IMR-90 (cell line): ENCODE measurements around the gene MGST2. TPM values are rescaled to one million over a fixed set of nuclear protein-coding genes. Genes with fewer than 3 reads are reported as not detected.

Source experiments
- ATAC-seq: fragments of 200-7000 bp; cut with Tn5 transposase; 2 replicates; pipeline ENCODE4 v1.9.1; 2020; ENCODE audit warnings: low read depth, mild to moderate bottlenecking, moderate library complexity
- BruUV-seq: library from RNA; stranded (reverse); fragments of 400-500 nt; replicated peaks from 2 replicates; lab custom pipeline; 2021; lab: Mats Ljungman, UMichigan
- CTCF ChIA-PET: fragments of 300-600 bp; formaldehyde crosslinking; extraction: SDS; loops from one replicate; lab custom pipeline; 2021; ENCODE audit warnings: antibody characterized with exemption; lab: Yijun Ruan, JAX
- POLR2A ChIA-PET: fragments of 300-600 bp; sonication (Branson Sonifier 250); formaldehyde crosslinking; loops from one replicate; lab custom pipeline; 2022; ENCODE audit warnings: antibody characterized with exemption; ENCODE audit not compliant: unreplicated experiment; lab: Charles Lee
- DNase-seq: peaks from one replicate; pipeline ENCODE4 v3.0.0; 2013
- H2AFZ ChIP-seq: replicated peaks from 2 replicates; pipeline ENCODE3; 2013; ENCODE audit warnings: low read length, mild to moderate bottlenecking; ENCODE audit not compliant: poor library complexity
- H2AK5ac ChIP-seq: 2 replicates; pipeline ENCODE4 v1.6.1; 2013; ENCODE audit warnings: low read depth, low read length, inconsistent platforms
- H2AK9ac ChIP-seq: replicated peaks from 2 replicates; pipeline ENCODE3; 2013; ENCODE audit warnings: mild to moderate bottlenecking, low read depth, low read length, moderate library complexity; ENCODE audit not compliant: poor library complexity
- H2BK120ac ChIP-seq: 2 replicates; pipeline ENCODE4 v1.6.1; 2013; ENCODE audit warnings: low read depth, low read length, inconsistent platforms
- H2BK15ac ChIP-seq: 3 replicates; pipeline ENCODE4 v1.6.1; 2013; ENCODE audit warnings: low read depth, low read length, inconsistent platforms
- H2BK20ac ChIP-seq: 2 replicates; pipeline ENCODE4 v1.6.1; 2013; ENCODE audit warnings: low read depth, mild to moderate bottlenecking, inconsistent platforms, low read length, moderate library complexity
- H2BK5ac ChIP-seq: 2 replicates; pipeline ENCODE4 v1.6.1; 2013; ENCODE audit warnings: mild to moderate bottlenecking, low read depth, low read length, inconsistent platforms; ENCODE audit not compliant: poor library complexity, severe bottlenecking
- H3K14ac ChIP-seq: replicated peaks from 2 replicates; pipeline ENCODE4 v1.6.1; 2013; ENCODE audit warnings: low read depth, low read length, inconsistent platforms
- H3K18ac ChIP-seq: 2 replicates; pipeline ENCODE4 v1.6.1; 2013; ENCODE audit warnings: low read depth, low read length, control low read depth
- H3K23ac ChIP-seq: 2 replicates; pipeline ENCODE4 v1.6.1; 2013; ENCODE audit warnings: low read depth, low read length, inconsistent platforms
- H3K27ac ChIP-seq: 2 replicates; pipeline ENCODE4 v1.5.1; 2013; ENCODE audit warnings: mild to moderate bottlenecking, control low read depth, low read length; ENCODE audit not compliant: insufficient read depth
- H3K27me3 ChIP-seq: 2 replicates; pipeline ENCODE4 v1.6.1; 2013; ENCODE audit warnings: low read length; ENCODE audit not compliant: control insufficient read depth, insufficient read depth
- H3K36me3 ChIP-seq: 2 replicates; pipeline ENCODE4 v1.6.1; 2013; ENCODE audit warnings: low read length, mixed read lengths; ENCODE audit not compliant: control insufficient read depth, insufficient read depth
- H3K4ac ChIP-seq: 2 replicates; pipeline ENCODE4 v1.6.1; 2013; ENCODE audit warnings: low read depth, low read length, inconsistent platforms
- H3K4me1 ChIP-seq: 2 replicates; pipeline ENCODE4 v1.6.1; 2013; ENCODE audit warnings: low read length, mixed read lengths; ENCODE audit not compliant: control insufficient read depth, insufficient read depth
- H3K4me2 ChIP-seq: 2 replicates; pipeline ENCODE4 v1.6.1; 2013; ENCODE audit warnings: low read depth, mild to moderate bottlenecking, control low read depth, low read length, moderate library complexity
- H3K4me3 ChIP-seq: 2 replicates; pipeline ENCODE4 v1.5.1; 2013; ENCODE audit warnings: low read depth, mild to moderate bottlenecking, control low read depth, low read length, moderate library complexity; ENCODE audit not compliant: insufficient read depth
- H3K56ac ChIP-seq: 2 replicates; pipeline ENCODE4 v1.6.1; 2013; ENCODE audit warnings: low read length, inconsistent platforms; ENCODE audit not compliant: insufficient read depth; ENCODE audit errors: extremely low read depth
- H3K79me1 ChIP-seq, 2 experiments: 2 replicates each; pipeline ENCODE4 v1.6.1; 2013; ENCODE audit warnings: low read length in 2 of 2, inconsistent platforms in 1 of 2, low read depth in 1 of 2
- H3K9ac ChIP-seq: 2 replicates; pipeline ENCODE4 v1.6.1; 2013; ENCODE audit warnings: low read depth, low read length, control low read depth
- H3K9me1 ChIP-seq: 2 replicates; pipeline ENCODE4 v1.6.1; 2013; ENCODE audit warnings: low read length, inconsistent platforms; ENCODE audit not compliant: insufficient read depth
- H3K9me3 ChIP-seq: 2 replicates; pipeline ENCODE4 v1.6.1; 2013; ENCODE audit warnings: low read length; ENCODE audit not compliant: control insufficient read depth, insufficient read depth
- H4K20me1 ChIP-seq: 2 replicates; pipeline ENCODE4 v1.6.1; 2013; ENCODE audit warnings: low read length, inconsistent platforms; ENCODE audit not compliant: insufficient read depth
- H4K5ac ChIP-seq: 2 replicates; pipeline ENCODE4 v1.6.1; 2013; ENCODE audit warnings: mild to moderate bottlenecking, low read depth, low read length, control low read depth
- H4K8ac ChIP-seq, 2 experiments: 2 replicates each; pipeline ENCODE4 v1.6.1; 2013; ENCODE audit warnings: low read depth in 2 of 2, low read length in 2 of 2, control low read depth in 1 of 2, inconsistent platforms in 1 of 2
- H4K91ac ChIP-seq: 2 replicates; pipeline ENCODE4 v1.6.1; 2013; ENCODE audit warnings: low read depth, low read length, inconsistent platforms; ENCODE audit not compliant: insufficient read depth
- BHLHE40 ChIP-seq: fragments of 150-350 bp; IDR thresholded peaks from 2 replicates; pipeline ENCODE4 v1.6.1; 2016; ENCODE audit warnings: mild to moderate bottlenecking, low read depth, low read length
- CEBPB ChIP-seq: IDR thresholded peaks from 2 replicates; pipeline ENCODE4 v1.6.1; 2012; ENCODE audit warnings: low read depth, low read length, improper control_type of control experiment
- POLR2A ChIP-seq: IDR thresholded peaks from 2 replicates; pipeline ENCODE4 v1.6.1; 2012; ENCODE audit warnings: mild to moderate bottlenecking, low read depth, low read length
- WGBS, 2 experiments: methylation state at CpG; one replicate each; pipeline versions ENCODE4 v1.1.5 to v1.1.7; 2013; ENCODE audit warnings: missing lambda C conversion rate in 2 of 2; ENCODE audit not compliant: insufficient read length in 1 of 2; ENCODE audit errors: extremely low coverage in 2 of 2; 5-methylcytosine and 5-hydroxymethylcytosine counted together
- dilution Hi-C: fragments of 300-500 bp; cut with HindIII; formaldehyde crosslinking; loops from one replicate; pipeline ENCODE4 v1.14.3; 2018; ENCODE audit warnings: low sequenced_read_pairs; ENCODE audit not compliant: unreplicated experiment
- in situ Hi-C: fragments of 300-500 bp; cut with MboI; formaldehyde crosslinking; loops from 3 replicates; pipeline ENCODE4 v1.14.3; 2019; ENCODE audit warnings: low sequenced_read_pairs, inconsistent platforms, mixed read lengths
- intact Hi-C: fragments of 100-400 bp; cut with micrococcal nuclease; formaldehyde crosslinking; loops from 2 replicates; pipeline ENCODE4 v1.10.0; 2022
- polyA plus RNA-seq, 3 experiments: library from polyadenylated mRNA; depleted of rRNA; stranded (reverse); fragments of >200 nt; gene quantifications; 2 replicates each; pipeline ENCODE4 v1.2.3, GENCODE V29; 2012; ENCODE audit warnings: low replicate concordance in 1 of 3
- total RNA-seq: library from RNA; depleted of rRNA; stranded (reverse); fragments of >200 nt; gene quantifications from 2 replicates; pipeline ENCODE4 v1.2.3, GENCODE V29; 2012
- TF ChIP-seq, protein P1 (sequence below): fragments of 150-350 bp; IDR thresholded peaks from 2 replicates; pipeline ENCODE4 v1.6.1; 2016; ENCODE audit warnings: low read depth, mild to moderate bottlenecking, low read length, moderate library complexity, borderline replicate concordance

MGST2 gene
- total and polyA plus RNA-seq, 2 of the 4 experiments (the other 2 are of a cell fraction) = 4.8 to 10.5 TPM

DNA sequence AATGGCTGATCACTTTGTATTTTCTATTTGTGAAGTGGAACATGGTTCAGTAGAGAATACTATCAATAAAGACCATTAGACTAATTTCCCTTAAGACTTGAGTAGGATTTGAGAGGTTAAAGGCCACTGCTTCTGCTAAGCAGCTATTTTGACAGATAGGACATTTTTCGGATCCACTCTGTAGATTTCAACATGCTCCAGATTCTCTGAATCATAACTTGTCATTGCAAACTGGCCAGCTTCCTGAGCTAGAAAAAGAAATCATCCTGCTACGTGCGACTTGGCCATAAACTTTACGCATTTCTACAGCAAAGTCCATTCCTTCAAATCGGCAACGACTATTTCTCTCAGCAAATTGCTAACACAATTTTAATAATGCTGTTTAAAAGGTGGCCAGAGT, 55.2 kb downstream of the MGST2 start:
- no peaks in the 10 kb centered on the region for H3K79me1 ChIP-seq
- no peak overlapping the region for H2BK15ac ChIP-seq
- peak; percentile 20 for DNase-seq
- no peak overlapping the region for H2BK120ac ChIP-seq
- no peak overlapping the region for H3K4me2 ChIP-seq
- in situ Hi-C loops (no loop called here), dilution Hi-C loops (no loop called here), intact Hi-C loops (no loop called here)
- no peaks in the 10 kb centered on the region for H3K9me3 ChIP-seq
- H4K91ac ChIP-seq = no peak overlapping the region
- no peak for ATAC-seq
- H3K4ac ChIP-seq = no peak overlapping the region
- no peaks in the 10 kb centered on the region for H3K27me3 ChIP-seq
- H4K20me1 ChIP-seq = no peaks in the 10 kb centered on the region
- no peak overlapping the region for H3K27ac ChIP-seq
- peaks cover 3% of the 10 kb centered on the region; the same call in 1 of the 2 replicates for H3K9me1 ChIP-seq
- H3K36me3 ChIP-seq = peaks cover 12% of the 10 kb centered on the region
- no peak overlapping the region for H3K23ac ChIP-seq
- H4K8ac ChIP-seq = no peak overlapping the region
- H2AK5ac ChIP-seq = no peak overlapping the region
- no peak overlapping the region for H2AFZ ChIP-seq
- BruUV-seq = no TSS peak
- H3K18ac ChIP-seq = no peak overlapping the region
- 0 out of 2 replicates have a peak, but pooled peaks cover 3% of the 10 kb centered on the region for H3K4me1 ChIP-seq
- no peak overlapping the region for H3K9ac ChIP-seq
- no peak overlapping the region for H2BK20ac ChIP-seq
- no peak for TF ChIP-seq CEBPB
- no peak for TF ChIP-seq BHLHE40
- TF ChIP-seq, protein P1, sequence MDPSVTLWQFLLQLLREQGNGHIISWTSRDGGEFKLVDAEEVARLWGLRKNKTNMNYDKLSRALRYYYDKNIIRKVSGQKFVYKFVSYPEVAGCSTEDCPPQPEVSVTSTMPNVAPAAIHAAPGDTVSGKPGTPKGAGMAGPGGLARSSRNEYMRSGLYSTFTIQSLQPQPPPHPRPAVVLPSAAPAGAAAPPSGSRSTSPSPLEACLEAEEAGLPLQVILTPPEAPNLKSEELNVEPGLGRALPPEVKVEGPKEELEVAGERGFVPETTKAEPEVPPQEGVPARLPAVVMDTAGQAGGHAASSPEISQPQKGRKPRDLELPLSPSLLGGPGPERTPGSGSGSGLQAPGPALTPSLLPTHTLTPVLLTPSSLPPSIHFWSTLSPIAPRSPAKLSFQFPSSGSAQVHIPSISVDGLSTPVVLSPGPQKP = no peak
- TF ChIP-seq POLR2A = no peak
- H3K56ac ChIP-seq = no peak overlapping the region
- H4K5ac ChIP-seq = no peak overlapping the region
- CTCF ChIA-PET = no interaction called here
- no peak overlapping the region for H2AK9ac ChIP-seq
- POLR2A ChIA-PET = no interaction called here
- WGBS, 2 experiments = 73% methylated on average over 2 of the region's 6 CpGs; no CpG with 5 or more reads in 1 of the 2 experiments
- no peak overlapping the region for H3K4me3 ChIP-seq
- no peak overlapping the region for H2BK5ac ChIP-seq
- H3K14ac ChIP-seq = no peak overlapping the region
